Esophagus squamous epithelium (tissue), 5 donors: ENCODE results near the gene EFCAB6. TPM values are rescaled to one million over a fixed set of nuclear protein-coding genes. Genes with fewer than 3 reads are reported as not detected.

ENCODE experiments used
- DNase-seq: peaks from one replicate; lab custom pipeline; 2025; lab: John Stamatoyannopoulos, UW
- H3K27ac ChIP-seq, 4 donors: fragments of 200-600 bp; sonication (generic); one replicate each; pipeline ENCODE4 v1.5.1; 2016 to 2019; ENCODE audit warnings: mild to moderate bottlenecking in 1 of 4
- H3K27me3 ChIP-seq, 4 donors: fragments of 200-600 bp; sonication (generic); 1 replicate in 3 of 4; 2 replicates in 1 of 4; pipeline versions ENCODE4 v1.5.1 to v1.6.0; 2017 to 2021; ENCODE audit warnings: antibody characterized with exemption in 1 of 4
- H3K36me3 ChIP-seq, 3 donors: fragments of 200-600 bp; sonication (generic); one replicate each; pipeline ENCODE4 v1.5.1; 2016 to 2019
- H3K4me1 ChIP-seq, 3 donors: fragments of 200-600 bp; sonication (generic); one replicate each; pipeline ENCODE4 v1.5.1; 2017 to 2019
- H3K4me3 ChIP-seq, 4 donors: fragments of 200-600 bp; sonication (generic); 1 replicate in 3 of 4; 2 replicates in 1 of 4; pipeline ENCODE4 v1.5.1; 2016 to 2019; ENCODE audit warnings: mild to moderate bottlenecking in 2 of 4, moderate library complexity in 1 of 4
- H3K9me3 ChIP-seq, 3 donors: fragments of 200-600 bp; sonication (generic); one replicate each; pipeline ENCODE4 v1.5.1; 2016 to 2019
- POLR2A ChIP-seq, 4 donors: fragments of 450-650 bp; IDR thresholded peaks; one replicate each; pipeline ENCODE4 v1.6.1; 2017; ENCODE audit warnings: antibody characterized with exemption in 4 of 4, mild to moderate bottlenecking in 4 of 4, moderate library complexity in 3 of 4
- WGBS, 2 donors: methylation state at CpG; one replicate each; pipeline ENCODE4 v1.1.5; 2018; 5-methylcytosine and 5-hydroxymethylcytosine counted together
- intact Hi-C: fragments of 100-400 bp; cut with DNase I; formaldehyde crosslinking; loops from one replicate; pipeline ENCODE4 v1.15.0; 2022
- total RNA-seq, 4 donors: library from RNA; depleted of rRNA; stranded (reverse); fragments of >200 nt; gene quantifications; one replicate each; pipeline ENCODE4 v1.1.0, GENCODE V29; 2016
- TF ChIP-seq, protein P1 (sequence below), 6 experiments: fragments of 450-650 bp in 4 of 6; fragments of 200-600 bp in 2 of 6; sonication (generic) in 2 of 6; IDR thresholded peaks; one replicate each; pipeline ENCODE4 v1.5.1; 2016 to 2019; ENCODE audit warnings: antibody characterized with exemption in 6 of 6, mild to moderate bottlenecking in 4 of 6, moderate library complexity in 4 of 6
- donor health status: DM: yes; HTN: yes; CAD: no.

Gene EFCAB6
- total RNA-seq, 4 donors from 2014 or later = 0.22 to 1.5 (median 0.90) TPM

GRCh38 chr22:43625242-43625641 is 186.9 kb downstream of the EFCAB6 start:
- WGBS, 2 donors = 91 to 95% methylated on average over 9 to 10 of the region's 10 CpGs

DNA sequence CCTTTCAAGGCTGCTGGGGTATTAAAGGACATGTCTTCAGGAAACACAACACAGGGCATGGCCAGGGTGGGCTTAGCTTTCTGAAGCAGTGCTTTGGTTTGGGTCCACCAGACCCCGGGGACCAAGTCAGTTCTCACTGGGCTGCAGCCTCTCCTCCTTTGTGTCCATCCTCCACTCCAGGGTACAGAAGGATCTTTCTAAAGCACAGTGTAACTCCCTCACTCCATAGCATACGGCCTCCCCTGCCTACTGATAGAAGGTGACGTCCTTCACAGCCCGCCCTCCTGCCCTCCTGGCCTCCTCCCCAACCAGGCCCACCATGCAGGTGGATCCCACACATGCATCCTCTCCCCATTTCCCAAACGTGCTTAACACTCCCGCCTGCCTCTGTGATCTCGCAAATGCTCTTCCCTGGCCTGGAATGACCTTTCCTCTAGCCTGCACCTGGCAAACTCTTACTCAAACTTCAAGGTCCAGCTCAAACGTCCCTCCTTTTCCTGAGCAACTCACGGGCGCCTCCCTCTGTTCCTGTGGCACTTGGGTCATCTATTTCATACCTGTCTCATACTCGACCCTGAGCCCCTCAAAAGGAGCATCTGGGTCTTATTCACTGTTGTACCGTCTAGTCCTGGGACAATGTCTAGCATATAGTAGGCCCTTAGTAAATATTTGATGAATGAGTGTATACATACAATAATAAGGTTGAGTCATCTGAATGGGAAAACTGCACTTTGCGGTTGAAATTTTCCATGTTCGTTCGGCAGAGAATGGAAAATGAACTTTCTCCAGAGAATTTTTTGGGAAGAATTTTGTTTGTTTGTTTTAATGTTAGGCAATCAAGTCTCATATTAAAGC is 187.7 kb downstream of the EFCAB6 start:
- no peaks in the 10 kb centered on the region for H3K36me3 ChIP-seq
- WGBS, 2 donors = 71 to 78% methylated on average over 14 to 15 of the region's 15 CpGs
- DNase-seq = no peak
- H3K4me1 ChIP-seq = no peaks in the 10 kb centered on the region
- H3K27me3 ChIP-seq = no peaks in the 10 kb centered on the region
- no peak overlapping the region for H3K4me3 ChIP-seq
- H3K9me3 ChIP-seq = peaks cover 0 to 4% (median 4%) of the 10 kb centered on the region in 3 donors
- intact Hi-C loops = no loop called here
- TF ChIP-seq, protein P1, sequence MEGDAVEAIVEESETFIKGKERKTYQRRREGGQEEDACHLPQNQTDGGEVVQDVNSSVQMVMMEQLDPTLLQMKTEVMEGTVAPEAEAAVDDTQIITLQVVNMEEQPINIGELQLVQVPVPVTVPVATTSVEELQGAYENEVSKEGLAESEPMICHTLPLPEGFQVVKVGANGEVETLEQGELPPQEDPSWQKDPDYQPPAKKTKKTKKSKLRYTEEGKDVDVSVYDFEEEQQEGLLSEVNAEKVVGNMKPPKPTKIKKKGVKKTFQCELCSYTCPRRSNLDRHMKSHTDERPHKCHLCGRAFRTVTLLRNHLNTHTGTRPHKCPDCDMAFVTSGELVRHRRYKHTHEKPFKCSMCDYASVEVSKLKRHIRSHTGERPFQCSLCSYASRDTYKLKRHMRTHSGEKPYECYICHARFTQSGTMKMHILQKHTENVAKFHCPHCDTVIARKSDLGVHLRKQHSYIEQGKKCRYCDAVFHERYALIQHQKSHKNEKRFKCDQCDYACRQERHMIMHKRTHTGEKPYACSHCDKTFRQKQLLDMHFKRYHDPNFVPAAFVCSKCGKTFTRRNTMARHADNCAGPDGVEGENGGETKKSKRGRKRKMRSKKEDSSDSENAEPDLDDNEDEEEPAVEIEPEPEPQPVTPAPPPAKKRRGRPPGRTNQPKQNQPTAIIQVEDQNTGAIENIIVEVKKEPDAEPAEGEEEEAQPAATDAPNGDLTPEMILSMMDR (IDR thresholded peaks at IDR 0.05) = no peak
- no peak for TF ChIP-seq POLR2A (IDR thresholded peaks at IDR 0.05)
- H3K27ac ChIP-seq = no peak overlapping the region

More at GRCh38 chr22:43625242-43625641, 186.9 kb downstream of the EFCAB6 start:
- H3K4me1 ChIP-seq = no peaks in the 10 kb centered on the region
- H3K36me3 ChIP-seq = no peaks in the 10 kb centered on the region
- H3K27ac ChIP-seq = no peak overlapping the region
- H3K27me3 ChIP-seq = no peaks in the 10 kb centered on the region
- no peak overlapping the region for H3K4me3 ChIP-seq
- intact Hi-C loops = no loop called here
- H3K9me3 ChIP-seq = peaks cover 0 to under 1% (median 0%) of the 10 kb centered on the region in 3 donors
- no peak for TF ChIP-seq POLR2A (IDR thresholded peaks at IDR 0.05)
- TF ChIP-seq, protein P1 (IDR thresholded peaks at IDR 0.05) = no peak
- DNase-seq = no peak

DNA sequence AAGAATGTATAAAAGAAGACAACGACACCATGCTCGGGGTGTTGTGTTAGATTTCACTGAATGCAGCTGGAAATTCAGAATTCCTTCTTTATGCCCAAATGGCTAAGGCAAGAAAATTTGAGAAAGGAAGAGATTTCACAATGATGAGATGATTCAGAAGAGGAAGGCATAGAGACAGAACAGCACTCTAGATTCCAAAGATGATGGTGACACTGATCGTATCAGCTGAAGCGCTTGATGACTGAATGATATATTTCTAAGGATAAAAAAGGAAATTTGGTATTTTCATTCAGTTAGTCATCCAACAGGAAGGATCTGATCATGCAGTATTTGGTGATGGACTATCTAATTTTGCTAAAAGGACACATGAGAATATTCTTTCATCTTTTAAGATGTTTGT is 189.2 kb downstream of the EFCAB6 start:
- Histone ChIP-seq H3K36me3 (no peaks in the 10 kb centered on the region), H3K27ac (no peak overlapping the region), H3K4me1 (no peaks in the 10 kb centered on the region), H3K27me3 (no peaks in the 10 kb centered on the region), H3K9me3 (peaks cover 0 to 4% (median 4%) of the 10 kb centered on the region in 3 donors), H3K4me3 (no peak overlapping the region)
- no peak for DNase-seq
- TF ChIP-seq POLR2A (IDR thresholded peaks at IDR 0.05) = no peak
- TF ChIP-seq, protein P1 (IDR thresholded peaks at IDR 0.05) = no peak
- intact Hi-C loops = no loop called here
- 92 to 93% methylated on average over 4 of the region's 4 CpGs for WGBS, 2 donors

GRCh38 chr22:43620197-43620596 is 191.9 kb downstream of the EFCAB6 start:
- Histone ChIP-seq H3K4me1 (no peaks in the 10 kb centered on the region), H3K9me3 (peaks cover 0 to 4% (median 4%) of the 10 kb centered on the region in 3 donors), H3K27ac (no peak overlapping the region), H3K4me3 (no peak overlapping the region), H3K36me3 (no peaks in the 10 kb centered on the region), H3K27me3 (no peaks in the 10 kb centered on the region)
- DNase-seq = no peak
- intact Hi-C loops = no loop called here
- 91 to 92% methylated on average over 3 of the region's 3 CpGs for WGBS, 2 donors
- TF ChIP-seq, protein P1 (IDR thresholded peaks at IDR 0.05) = no peak
- TF ChIP-seq POLR2A (IDR thresholded peaks at IDR 0.05) = no peak

DNA sequence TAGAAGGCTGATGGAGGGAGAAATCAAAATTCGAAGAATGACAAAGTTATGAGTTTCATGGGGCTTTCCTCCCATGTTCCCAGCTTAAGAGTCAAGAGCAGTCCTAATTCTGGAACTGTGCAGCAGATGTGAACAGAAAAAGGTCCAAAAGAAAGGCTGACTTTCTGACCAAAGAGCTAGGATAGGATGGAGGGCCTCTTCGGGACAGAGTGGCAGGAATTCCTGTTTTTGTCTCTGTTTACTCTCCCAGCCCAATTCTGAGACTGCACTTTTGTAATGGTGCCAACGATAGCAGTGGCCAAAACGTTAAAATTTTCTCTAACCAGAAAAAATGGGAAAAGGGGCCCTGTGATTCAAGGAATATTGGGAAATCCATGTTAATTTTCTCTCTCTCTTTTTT is 193.6 kb downstream of the EFCAB6 start:
- H3K27ac ChIP-seq = no peak overlapping the region
- no peak overlapping the region for H3K4me3 ChIP-seq
- TF ChIP-seq, protein P1 (IDR thresholded peaks at IDR 0.05) = no peak
- TF ChIP-seq POLR2A (IDR thresholded peaks at IDR 0.05) = no peak
- 68 to 75% methylated on average over 4 of the region's 4 CpGs for WGBS, 2 donors
- intact Hi-C loops = no loop called here
- H3K9me3 ChIP-seq = peaks cover 0 to 4% (median 4%) of the 10 kb centered on the region in 3 donors
- no peaks in the 10 kb centered on the region for H3K36me3 ChIP-seq
- H3K4me1 ChIP-seq = no peaks in the 10 kb centered on the region
- DNase-seq = no peak
- no peaks in the 10 kb centered on the region for H3K27me3 ChIP-seq
